HG02870 (cell line): ENCODE data around the gene SH2D1B.

Experiments used
- ATAC-seq: cut with Tn5 transposase; IDR thresholded peaks from one replicate; pipeline ENCODE4 v1.9.1; 2021; ENCODE audit warnings: mild to moderate bottlenecking, moderate library complexity; ENCODE audit not compliant: unreplicated experiment

SH2D1B gene

GRCh38 chr1:162400790-162401355, 11.1 kb downstream of the SH2D1B start:
- no peak for ATAC-seq

GRCh38 chr1:162398999-162399580, 12.8 kb downstream of the SH2D1B start:
- ATAC-seq = no peak

- no peak for ATAC-seq
Measured at GRCh38 chr1:162397943-162398560, 13.9 kb downstream of the SH2D1B start.

DNA sequence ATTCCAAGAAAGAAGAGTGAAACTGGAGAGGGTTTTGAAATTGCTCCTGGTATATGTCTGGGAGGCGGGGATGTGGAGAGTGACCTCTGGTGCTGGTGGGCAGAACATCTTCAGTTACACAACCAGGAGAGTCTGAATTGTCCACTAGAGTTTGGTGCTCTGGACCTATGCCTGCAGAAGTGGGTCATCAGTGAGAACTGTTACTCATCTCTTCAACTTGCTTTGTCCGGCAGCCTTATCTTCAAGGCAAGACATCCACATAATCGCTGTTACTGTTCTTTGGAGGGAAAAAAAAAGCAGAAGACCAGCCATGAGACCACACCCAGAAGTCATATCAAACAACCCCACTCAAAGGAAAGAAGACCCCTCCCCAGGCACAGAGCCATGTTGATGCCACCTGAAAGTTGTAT, 14.9 kb downstream of the SH2D1B start:
- no peak for ATAC-seq

GRCh38 chr1:162396201-162396906, 15.6 kb downstream of the SH2D1B start:
- no peak for ATAC-seq

DNA sequence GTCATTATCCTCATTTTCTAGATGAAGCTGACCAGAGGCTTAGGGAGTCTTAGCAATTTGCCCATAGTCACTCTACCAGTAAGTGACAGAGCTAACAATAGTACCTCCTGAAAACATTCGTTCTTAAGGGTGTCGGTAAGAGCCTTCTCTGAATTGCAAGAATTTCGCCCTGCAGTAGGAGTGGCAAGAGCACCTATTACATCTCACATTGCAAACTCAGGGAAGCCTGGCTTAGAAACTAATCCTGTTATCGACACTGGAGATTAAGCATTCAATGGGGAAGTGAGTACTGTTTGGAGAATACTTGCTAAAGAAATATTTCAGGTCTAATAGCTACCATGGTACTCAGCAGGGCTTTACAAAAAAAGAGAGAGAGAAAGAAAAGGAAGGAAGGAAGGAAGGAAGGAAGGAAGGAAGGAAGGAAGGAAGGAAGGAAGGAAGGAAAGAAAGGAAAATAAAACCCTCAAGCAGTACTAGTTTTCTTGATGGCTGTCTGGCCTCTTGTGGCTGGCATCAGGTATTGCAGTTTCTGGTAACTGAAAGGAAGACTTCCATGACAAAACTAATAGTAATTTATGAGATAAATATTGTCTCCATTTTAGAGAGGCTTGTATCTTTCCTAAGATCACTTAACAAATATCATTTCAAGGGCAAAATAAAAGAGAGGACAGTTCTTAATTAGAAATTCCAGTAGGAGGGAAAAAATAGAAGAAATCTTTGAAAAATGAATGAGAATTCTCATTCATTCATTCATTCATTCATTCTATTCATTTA, 20.0 kb downstream of the SH2D1B start:
- no peak for ATAC-seq

DNA sequence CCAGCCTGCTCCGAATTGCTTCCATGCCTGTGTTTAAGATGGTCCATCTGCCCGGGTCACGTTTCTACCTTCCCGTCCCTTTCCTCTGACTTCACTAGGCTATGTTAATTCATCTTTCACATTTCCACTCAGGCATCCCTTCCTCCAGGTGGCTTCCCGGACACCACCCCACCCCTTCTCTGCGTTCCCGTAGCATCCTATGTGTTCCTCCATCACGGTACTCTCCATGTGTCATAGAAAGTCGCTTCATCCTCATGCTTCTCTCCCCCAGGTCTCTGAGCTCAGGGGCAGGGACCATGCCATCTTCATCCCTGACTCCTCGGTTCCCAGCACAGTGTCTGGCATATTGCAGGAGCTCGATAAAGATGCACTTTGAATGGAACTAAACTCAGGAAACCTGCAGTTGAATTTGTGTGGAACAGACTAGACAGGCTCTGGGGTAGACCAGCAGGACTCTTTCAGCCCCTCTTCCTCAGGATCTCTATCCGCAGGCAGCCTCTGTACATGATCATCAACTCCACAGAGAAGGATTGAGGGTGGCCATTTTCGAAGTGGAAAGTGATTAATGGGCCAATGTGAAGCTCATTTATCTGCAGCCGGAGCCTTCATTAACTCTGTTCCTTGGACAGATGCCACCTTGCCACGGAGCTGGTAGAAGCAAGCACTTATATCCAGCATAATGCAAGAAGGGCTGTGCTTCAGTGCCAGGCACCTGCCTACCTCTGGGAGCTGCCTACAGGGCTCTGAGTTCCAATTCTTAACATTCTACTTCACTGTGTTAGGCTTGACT, 21.3 kb downstream of the SH2D1B start:
- ATAC-seq = no peak

- ATAC-seq = no peak
Measured at GRCh38 chr1:162389971-162390370, 22.0 kb downstream of the SH2D1B start.

DNA sequence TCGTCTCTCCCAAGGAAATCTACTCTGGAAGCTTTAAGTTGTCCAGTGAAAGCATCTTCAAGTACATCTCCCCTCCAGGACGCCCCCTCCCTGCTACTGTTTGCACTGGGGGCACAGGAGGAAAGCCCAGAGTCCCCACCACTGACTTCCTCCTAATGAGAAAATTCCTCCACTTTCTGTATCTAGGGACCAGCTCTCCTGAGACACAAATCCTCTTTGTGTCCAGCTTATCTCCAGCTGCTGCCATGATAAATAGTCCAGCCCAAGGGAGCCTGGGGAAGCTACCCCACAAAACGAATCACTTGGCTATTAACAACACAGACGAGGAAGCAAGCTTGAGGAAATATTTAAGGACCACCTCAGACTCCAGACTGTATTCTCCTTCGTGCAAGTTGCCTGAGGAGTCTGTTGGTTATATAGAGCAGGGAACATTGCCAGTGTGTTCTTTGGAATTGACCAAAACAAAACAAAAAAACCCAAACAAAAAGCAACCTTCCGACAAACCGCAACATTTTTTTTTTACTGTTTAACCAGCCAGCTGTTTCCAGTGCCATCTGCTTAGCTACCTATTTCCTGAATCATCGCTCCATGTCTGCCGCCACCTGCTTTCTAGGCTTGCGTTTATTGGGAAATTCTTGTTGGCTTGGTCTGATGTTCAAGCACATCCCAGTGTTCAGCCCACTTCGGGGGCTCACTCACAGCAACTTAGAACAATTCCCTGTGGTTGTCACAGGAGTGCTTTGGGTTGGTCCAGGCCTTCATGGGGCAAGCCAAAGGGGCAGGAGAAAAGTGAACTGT, 22.7 kb downstream of the SH2D1B start:
- ATAC-seq = no peak

- ATAC-seq = no peak
Measured at GRCh38 chr1:162388615-162389014, 23.3 kb downstream of the SH2D1B start.

GRCh38 chr1:162388083-162388594, 23.8 kb downstream of the SH2D1B start:
- no peak for ATAC-seq

DNA sequence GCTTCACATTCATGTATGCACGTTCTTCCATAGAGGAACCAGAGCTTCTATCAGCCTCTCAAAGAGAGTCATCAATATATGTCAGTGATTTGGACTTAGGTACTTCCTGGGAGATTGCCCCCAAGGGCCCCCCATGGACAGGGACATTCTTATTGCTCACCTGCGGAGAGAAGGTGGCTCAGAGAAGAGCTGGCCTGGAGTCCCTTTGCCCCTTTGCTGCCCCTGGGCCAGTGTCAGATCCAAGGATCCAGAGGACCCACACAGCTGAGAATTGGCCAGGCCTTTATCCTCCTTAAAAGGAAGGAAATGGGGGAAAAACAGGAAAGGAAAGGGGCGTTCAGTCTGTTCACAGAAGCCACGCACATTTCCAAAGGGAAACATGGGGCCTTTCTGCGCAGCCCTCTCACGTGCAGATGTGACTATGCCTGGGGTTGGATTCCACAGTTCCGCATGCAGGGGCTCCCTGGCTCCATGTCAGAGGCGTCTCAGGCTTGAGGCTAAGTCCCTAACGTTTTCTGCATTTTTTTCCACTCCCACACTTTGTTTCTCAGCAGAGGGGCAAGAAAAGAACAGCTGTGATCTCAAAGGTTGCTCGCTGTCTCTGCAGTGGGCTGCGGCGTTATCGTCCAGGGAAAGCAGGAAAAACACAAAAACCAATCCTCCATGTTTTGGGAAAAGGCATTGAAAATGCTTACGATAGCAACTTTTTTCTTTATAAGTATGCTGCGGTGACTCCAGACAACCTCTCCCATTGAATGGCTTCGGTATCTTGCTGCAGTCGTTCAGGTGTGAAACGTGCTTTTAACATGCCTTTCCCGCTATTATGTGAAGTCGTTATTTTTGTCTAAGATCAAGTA, 24.5 kb downstream of the SH2D1B start:
- no peak for ATAC-seq

- no peak for ATAC-seq
Measured at GRCh38 chr1:162386292-162387225, 25.4 kb downstream of the SH2D1B start.

DNA sequence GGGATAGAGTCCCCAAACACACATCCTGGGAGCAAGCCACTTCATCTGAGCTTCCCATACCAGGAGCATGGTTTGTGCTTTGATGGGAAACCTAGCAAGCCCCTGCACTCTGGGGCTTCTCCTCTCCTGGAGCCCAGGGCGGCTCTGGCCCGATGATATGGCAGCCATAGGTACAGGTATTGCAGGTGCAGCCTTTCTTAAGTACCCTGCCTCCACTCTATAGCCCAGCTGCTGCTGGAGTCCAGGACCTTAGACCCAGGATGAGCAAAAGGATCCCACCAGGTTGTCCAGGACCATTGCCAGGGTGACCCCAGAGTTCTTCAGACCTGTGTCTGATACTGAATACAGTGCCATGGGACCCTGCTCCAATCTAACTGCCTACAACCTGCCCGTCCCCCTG, 26.2 kb downstream of the SH2D1B start:
- no peak for ATAC-seq

- ATAC-seq = no peak
Measured at GRCh38 chr1:162385280-162385623, 26.7 kb downstream of the SH2D1B start.

DNA sequence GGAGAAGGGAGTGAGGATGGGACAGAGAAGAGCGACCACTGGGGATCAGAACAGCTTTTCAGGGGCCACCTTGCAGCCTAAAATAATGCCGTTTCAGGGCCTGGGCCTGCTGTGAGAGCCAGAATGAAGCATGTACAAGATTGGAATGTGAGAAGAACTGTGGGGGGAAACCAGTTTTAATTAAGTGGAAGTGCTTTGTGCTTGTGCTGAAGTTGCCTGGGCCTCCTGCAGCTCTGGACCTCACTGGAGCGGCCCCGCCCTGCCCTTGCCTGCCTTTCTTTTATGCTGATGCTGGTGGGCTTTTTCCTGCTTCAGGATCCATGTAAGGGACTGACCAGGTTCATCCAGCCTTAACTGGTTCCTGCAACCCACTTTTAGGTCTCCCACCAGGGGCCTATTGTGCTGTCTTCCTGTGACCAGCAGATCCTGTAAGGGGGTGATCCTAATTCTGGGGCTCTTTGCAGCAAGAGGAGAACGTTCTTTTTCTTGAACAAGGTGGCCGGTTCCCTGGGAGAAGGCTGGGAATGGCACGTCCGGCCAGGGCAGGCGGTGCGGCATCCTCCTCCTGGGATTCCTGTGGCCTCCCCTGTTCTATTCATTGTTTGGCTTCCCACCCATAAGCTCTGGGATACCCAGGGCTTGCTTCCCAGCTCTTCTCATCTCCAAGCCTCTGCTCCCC, 27.2 kb downstream of the SH2D1B start:
- ATAC-seq = no peak

DNA sequence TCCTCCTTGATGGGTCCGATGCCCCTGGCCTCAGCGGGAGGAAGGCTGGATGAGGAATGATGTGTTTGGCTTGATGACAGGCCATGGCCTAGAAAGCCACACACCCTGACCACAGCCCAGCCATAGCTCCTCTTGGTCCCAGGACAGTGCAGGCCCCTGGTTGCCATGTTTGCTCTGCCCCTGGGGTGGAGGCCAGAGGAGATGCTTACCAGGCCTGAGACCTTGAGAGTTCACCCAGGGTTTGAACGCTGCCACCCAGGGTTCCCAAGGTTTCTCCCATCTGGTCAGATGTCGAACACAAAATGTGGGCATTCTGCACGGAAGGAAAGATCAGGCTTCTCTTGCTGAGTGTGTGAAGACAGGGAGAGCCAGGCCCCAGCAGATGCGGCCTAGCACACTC, 27.8 kb downstream of the SH2D1B start:
- no peak for ATAC-seq
